Activated naive CD4-positive, alpha-beta T cell treated with anti-CD3 and anti-CD28 coated beads, Interleukin-2, amount 50 U/mL, for 72 hours (primary cell): ENCODE measurements around the gene PTPRD. TPM values are rescaled to one million over a fixed set of nuclear protein-coding genes. Genes with fewer than 3 reads are reported as not detected.
"Not testable (repeated sequence)": the region's sequence is repeated elsewhere in the genome, so short reads cannot be mapped to it uniquely, and the experiment has no call there.

Experiments
- ATAC-seq, 2 donors: fragments of 150-1000 bp; cut with Tn5 transposase; 2 replicates each; pipeline ENCODE4 v1.10.0; 2021; ENCODE audit warnings: mild to moderate bottlenecking in 2 of 2, moderate library complexity in 2 of 2
- DNase-seq, 2 donors: peaks; one replicate each; pipeline ENCODE4 v3.0.0; 2021 to 2022; ENCODE audit warnings: low spot score in 2 of 2
- H3K27ac Mint-ChIP-seq, 2 donors: one replicate each; pipeline ENCODE4 v1.8.0; 2022; ENCODE audit warnings: mild to moderate bottlenecking in 2 of 2, mixed read lengths in 2 of 2
- H3K36me3 Mint-ChIP-seq, 2 donors: one replicate each; pipeline ENCODE4 v1.8.0; 2022; ENCODE audit warnings: mixed read lengths in 2 of 2
- H3K9me3 Mint-ChIP-seq, 2 donors: one replicate each; pipeline ENCODE4 v1.8.0; 2022; ENCODE audit warnings: mixed read lengths in 2 of 2
- total RNA-seq, 2 donors: library from RNA; stranded (reverse); gene quantifications; one replicate each; pipeline ENCODE4 v1.2.3, GENCODE V29; 2022

PTPRD gene
- total RNA-seq, 2 donors from 2014 or later = not detected

DNA sequence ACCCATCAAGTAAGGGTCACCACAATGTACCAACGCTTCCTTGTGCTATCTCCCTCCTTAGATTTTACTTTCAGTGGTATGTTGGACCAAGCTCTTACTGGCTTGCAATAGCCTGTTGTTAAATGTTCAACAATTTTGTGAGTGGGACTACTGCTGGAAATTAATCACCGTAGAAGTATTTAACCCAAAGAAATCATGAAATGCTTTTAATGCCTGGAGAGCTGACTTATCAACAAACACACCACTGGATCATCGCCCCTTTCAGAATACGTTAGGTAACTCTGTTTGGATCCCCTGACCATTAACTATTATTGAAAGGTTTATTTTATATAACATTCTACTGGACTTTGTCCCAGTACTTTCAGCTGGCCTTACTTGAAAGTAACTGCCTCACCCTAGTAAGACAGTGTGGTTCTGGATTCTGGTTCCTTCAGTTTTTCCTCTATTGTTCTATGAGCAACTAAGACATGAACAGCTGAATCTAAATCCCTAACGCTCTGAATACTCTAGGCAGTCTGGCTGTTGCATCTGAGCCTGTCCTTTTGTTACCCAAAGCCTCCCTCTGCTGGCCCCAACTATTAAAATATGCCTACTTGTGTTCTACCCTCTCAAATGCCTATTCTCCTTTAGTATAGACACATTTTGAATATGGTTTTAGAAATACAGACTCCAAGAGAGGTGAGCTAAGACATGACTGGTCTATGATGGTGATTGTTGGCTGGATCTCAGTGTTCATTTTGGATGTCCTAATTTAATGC is 1609.8 kb downstream of the PTPRD start:
- peaks cover 0 to 4% of the 10 kb centered on the region in 2 donors for H3K9me3 Mint-ChIP-seq
- no peak overlapping the region for H3K27ac Mint-ChIP-seq
- no peak for DNase-seq
- no peaks in the 10 kb centered on the region for H3K36me3 Mint-ChIP-seq
- no peak for ATAC-seq

DNA sequence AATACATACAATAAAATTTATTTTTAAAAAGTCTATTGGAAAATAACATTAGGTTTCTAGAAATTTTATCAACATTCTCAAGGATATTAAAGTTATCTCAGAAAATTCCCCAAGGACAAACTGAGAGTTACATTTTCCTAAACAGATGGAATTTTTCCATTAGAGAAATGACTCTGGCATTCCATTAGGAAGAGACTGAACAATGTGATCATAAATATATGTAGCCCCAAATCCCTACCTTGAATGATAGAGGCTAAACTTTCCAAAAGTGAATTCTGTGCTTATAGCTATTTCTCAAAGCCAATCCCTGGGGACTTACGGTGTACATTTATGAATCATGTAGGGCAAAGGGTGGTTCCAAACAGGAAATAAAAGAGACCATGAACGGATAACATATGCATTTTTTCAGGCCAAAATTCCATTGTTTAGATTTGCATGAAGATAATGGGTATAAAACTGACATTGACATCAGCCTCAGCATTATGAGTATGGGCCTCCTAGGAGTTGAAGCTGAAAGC is 1632.2 kb downstream of the PTPRD start:
- DNase-seq = no peak
- no peak for ATAC-seq
- H3K36me3 Mint-ChIP-seq = no peaks in the 10 kb centered on the region
- no peak overlapping the region for H3K27ac Mint-ChIP-seq
- no peaks in the 10 kb centered on the region for H3K9me3 Mint-ChIP-seq

DNA sequence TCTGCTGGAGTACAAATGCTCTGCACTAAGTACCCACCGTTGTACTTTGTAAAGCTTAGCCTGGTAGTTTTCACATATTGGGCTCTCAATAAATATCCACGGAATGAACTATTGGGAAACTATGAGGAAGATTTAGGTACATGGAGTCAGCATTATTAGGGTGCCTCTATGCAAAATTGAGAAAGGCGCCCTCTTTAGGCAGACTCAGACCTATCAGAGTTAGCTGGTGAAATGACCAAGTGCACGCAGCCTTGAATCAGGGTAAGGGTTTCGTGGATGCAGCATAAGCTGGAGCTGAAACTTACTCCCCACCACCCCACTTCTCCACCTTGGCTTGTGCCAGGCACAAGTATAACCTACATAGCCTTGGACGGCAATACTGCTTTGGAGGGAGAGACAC is 1634.5 kb downstream of the PTPRD start:
- ATAC-seq = no peak
- Mint-ChIP-seq H3K9me3 (peaks cover 0 to 2% of the 10 kb centered on the region in 2 donors), H3K27ac (no peak overlapping the region), H3K36me3 (no peaks in the 10 kb centered on the region)
- DNase-seq = no peak

DNA sequence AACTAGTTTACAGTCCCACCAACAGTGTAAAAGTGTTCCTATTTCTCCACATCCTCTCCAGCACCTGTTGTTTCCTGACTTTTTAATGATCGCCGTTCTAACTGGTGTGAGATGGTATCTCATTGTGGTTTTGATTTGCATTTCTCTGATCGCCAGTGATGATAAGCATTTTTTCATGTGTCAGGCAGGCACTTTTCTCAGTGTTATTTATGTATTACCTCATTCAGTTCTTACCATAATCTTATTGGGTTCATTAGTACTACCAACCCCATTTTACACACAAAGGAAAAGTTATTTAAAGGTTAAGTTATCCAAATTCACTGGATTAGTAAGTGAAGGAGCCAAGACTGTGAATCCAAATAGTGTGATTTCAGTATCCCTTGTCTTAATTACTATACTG is 1644.5 kb downstream of the PTPRD start:
- DNase-seq, H3K27ac Mint-ChIP-seq, ATAC-seq, H3K36me3 Mint-ChIP-seq: not testable (repeated sequence)
- peaks cover 10 to 25% of the 10 kb centered on the region in 2 donors for H3K9me3 Mint-ChIP-seq

DNA sequence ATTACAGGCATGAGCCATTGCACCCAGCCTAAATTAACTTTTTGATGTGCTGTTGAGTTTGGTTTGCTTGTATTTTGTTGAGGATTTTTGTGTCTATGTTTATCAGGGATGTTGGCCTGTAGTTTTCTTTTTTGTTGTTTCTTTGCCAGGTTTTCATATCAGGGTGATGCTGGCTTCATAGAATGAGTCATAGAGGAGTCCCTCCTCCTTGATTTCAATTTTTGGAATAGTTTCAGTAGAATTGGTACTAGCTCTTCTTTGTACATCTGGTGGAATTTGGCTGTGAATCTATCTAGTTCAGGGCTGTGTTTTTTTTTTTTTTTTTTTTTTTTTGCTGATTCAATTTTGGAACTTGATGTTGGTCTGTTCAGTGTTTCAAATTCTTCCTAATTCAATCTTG is 1648.9 kb downstream of the PTPRD start:
- Mint-ChIP-seq H3K9me3 (peaks cover 14 to 22% of the 10 kb centered on the region in 2 donors), H3K36me3 (peaks cover 0 to under 1% of the 10 kb centered on the region in 2 donors), H3K27ac (no peak overlapping the region)
- DNase-seq (no peak), ATAC-seq (no peak)

DNA sequence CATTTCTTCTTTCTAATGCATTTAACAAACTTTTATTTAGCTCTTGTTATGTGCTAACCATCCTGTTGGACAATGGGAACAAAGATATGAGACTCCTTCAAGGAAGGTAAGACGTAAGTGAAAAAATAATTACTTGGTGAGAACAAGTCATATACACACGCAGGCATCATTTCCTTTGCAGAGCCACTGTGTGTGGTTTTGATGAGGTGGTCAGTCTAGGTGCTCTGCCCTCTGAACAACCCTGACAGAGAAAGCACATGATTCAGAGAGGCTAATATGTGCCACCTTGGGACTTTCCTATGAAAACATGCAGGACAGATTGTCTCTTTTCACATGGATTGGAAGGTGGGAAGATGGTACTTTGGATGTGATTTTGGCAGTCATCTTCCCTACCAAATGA is 1650.7 kb downstream of the PTPRD start:
- no peak overlapping the region for H3K27ac Mint-ChIP-seq
- ATAC-seq = no peak
- H3K9me3 Mint-ChIP-seq = peaks cover 17 to 26% of the 10 kb centered on the region in 2 donors
- H3K36me3 Mint-ChIP-seq = no peaks in the 10 kb centered on the region
- DNase-seq = no peak

DNA sequence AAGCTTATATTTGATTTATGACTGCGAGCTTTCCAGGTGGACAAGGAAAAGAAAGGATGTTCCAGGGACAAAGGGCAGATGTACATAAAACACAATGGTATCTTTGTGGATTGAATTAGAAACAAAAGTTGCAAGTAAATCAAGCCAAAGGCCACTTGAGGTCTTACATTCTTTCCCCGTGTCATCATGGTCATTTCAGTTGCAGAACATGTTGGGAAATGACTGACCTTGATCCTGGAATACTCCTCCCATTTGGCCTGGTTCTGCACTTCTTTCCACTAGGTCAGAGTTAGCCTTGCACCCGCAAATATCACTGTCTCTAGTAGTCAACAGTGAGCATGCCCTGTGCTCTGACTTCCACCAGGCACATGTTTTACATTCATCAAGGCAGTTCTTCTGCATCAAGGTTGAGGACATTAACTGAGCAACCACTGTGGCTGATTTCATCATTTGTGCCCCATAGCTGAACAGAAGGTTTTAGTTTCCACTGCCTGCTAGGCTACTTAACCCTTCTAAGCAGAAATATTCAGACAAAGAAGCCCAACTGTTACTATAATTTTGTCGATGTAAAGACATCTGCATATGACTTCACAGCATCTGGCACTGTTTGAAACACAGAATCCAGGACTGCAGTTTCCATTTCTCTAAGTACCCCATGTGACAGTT is 1651.5 kb downstream of the PTPRD start:
- Mint-ChIP-seq H3K36me3 (no peaks in the 10 kb centered on the region), H3K9me3 (peaks cover 17 to 22% of the 10 kb centered on the region in 2 donors), H3K27ac (no peak overlapping the region)
- ATAC-seq (no peak), DNase-seq (no peak)

DNA sequence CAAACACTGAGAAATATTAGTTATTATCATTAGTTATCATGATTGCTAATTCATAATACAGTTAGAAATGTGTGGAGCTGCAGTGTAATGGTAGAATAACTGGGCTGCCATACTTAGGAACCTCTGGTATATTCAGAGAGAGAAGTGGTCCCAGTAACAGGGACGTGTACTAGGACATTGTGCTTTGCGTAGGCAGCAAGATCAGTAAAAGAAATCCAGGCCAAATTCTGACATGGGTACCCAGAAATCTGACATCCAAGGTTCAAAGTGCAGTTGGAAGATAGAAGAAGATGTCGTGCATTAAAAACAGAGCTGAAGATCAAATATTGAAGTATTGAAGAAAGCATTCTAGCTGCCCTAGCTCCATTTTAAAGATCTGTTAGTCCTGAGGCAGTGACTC is 1652.5 kb downstream of the PTPRD start:
- Mint-ChIP-seq H3K9me3 (peaks cover 13 to 17% of the 10 kb centered on the region in 2 donors), H3K36me3 (no peaks in the 10 kb centered on the region), H3K27ac (no peak overlapping the region)
- ATAC-seq = no peak
- no peak for DNase-seq

DNA sequence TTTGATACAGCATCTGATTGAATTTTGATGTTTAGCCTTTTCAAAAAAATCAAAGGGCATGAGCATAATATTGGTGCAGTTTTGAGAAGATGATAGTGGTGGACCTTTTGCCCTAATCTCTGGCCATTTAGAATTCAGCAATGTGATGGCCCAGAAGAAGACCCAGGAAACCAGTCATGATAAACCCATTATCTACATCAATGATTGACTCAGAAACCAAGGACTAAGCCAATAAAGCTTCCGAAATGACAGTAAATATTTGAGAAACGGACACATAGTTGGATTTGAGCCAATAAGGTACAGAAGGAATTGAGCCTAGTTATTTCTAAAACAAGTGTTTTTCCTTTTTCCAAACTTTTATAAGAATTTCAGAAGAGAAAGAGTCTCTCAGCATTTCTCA is 1654.4 kb downstream of the PTPRD start:
- Mint-ChIP-seq H3K27ac (no peak overlapping the region), H3K9me3 (peaks cover 13 to 17% of the 10 kb centered on the region in 2 donors), H3K36me3 (no peaks in the 10 kb centered on the region)
- DNase-seq (no peak), ATAC-seq (no peak)

DNA sequence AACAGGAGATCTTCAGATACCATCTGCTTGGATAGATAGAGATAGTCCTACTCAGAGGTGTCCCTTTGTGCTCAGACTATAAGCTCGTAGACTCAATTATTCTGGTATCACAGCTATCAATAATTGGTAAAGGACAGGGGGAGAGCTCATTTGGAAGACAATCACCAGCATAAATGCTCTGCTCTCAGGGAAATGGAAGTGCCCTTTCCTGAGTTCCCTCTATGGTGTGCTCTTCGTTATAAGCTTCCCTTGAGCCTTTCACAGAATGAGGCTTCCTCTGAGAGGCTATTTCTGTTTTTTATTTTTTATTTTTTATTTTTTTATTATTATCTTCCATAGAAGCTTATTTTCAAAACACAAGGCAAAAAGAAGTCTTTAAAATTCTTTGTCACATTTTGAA is 1657.5 kb downstream of the PTPRD start:
- H3K27ac Mint-ChIP-seq = no peak overlapping the region
- H3K9me3 Mint-ChIP-seq = peaks cover 9 to 11% of the 10 kb centered on the region in 2 donors
- H3K36me3 Mint-ChIP-seq = no peaks in the 10 kb centered on the region
- DNase-seq = no peak
- no peak for ATAC-seq

DNA sequence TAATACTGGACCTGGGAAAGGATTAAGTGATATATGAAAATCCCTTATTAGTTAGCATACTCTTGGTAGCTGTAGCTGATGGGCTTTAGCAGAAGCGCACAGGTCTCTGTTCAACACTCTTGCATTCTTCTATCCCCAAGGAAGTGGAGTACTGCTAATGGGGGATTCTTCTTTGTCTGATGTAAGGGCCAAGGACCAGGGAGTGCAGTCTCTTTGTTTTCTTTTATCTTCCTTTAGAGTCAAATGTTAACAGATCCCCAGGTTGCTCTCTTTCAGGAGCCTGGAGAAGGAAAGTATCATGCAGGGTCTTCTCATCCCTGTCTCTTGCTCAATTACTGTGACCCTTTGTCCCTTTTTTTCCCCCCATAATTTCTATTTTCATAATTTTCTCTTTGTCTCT is 1666.3 kb downstream of the PTPRD start:
- Mint-ChIP-seq H3K36me3 (no peaks in the 10 kb centered on the region), H3K27ac (no peak overlapping the region), H3K9me3 (peaks cover 6 to 7% of the 10 kb centered on the region in 2 donors)
- DNase-seq = no peak
- no peak for ATAC-seq

DNA sequence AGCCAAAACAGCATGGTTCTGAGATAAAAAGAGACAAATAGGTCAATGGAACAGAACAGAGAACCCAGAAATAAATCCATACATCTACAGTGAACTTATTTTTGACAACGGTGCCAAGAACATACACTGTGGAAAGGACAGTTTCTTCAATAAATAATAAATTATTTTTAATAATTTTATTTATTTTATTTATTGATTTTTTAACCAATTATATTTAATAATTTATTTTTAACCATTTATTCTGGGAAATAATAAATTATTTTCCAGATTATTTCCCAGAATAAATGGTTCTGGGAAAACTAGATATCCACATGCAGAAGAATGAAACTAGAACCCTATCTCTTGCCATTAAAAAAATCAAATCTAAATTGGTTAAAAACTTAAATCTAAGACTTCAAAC is 1669.4 kb downstream of the PTPRD start:
- DNase-seq (no peak), ATAC-seq (no peak)
- Mint-ChIP-seq H3K36me3 (no peaks in the 10 kb centered on the region), H3K27ac (no peak overlapping the region), H3K9me3 (peaks cover 11% of the 10 kb centered on the region in 2 donors)

DNA sequence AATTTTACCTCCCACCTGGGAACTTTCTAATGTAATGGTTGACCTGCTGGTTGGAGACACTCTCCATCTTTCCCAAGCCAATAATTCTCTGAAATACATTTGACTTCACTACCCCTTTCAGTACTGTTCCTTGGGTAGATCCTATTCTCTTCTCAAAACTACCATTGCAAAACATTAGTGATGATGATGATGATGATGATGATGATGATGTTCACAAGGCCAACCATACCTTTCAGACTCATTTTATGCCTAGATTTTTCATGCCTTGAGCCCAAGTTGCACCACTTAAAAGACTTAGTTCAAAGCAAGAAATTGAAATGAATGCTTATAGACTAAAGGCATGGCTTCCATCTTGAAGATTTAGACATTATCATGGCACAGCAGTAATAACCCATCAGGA is 1672.2 kb downstream of the PTPRD start:
- no peak overlapping the region for H3K27ac Mint-ChIP-seq
- no peaks in the 10 kb centered on the region for H3K36me3 Mint-ChIP-seq
- ATAC-seq (no peak), DNase-seq (no peak)
- peaks cover 9 to 13% of the 10 kb centered on the region in 2 donors for H3K9me3 Mint-ChIP-seq

DNA sequence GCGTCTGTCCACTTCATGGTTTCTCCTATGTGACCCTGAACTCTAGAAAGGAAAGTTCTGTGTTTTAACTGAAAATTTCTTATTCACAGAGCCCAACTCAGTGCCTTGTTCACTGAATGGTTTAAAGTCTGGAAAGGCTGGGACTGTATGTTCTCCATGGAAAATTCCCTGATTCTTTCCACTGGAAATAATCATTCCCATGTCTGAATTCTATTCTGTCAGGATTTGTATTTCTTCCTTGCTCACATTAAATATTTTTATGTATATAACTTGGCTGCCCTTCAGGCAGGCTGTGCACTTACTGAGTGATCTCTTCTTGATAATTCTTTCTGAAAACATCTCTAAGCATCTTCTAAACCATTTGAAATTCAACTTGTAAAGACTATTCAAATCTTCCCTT is 1686.3 kb downstream of the PTPRD start:
- H3K36me3 Mint-ChIP-seq = peaks cover 0 to 6% of the 10 kb centered on the region in 2 donors
- ATAC-seq (no peak), DNase-seq (no peak)
- H3K27ac Mint-ChIP-seq = no peak overlapping the region
- peaks cover 7 to 10% of the 10 kb centered on the region in 2 donors for H3K9me3 Mint-ChIP-seq

DNA sequence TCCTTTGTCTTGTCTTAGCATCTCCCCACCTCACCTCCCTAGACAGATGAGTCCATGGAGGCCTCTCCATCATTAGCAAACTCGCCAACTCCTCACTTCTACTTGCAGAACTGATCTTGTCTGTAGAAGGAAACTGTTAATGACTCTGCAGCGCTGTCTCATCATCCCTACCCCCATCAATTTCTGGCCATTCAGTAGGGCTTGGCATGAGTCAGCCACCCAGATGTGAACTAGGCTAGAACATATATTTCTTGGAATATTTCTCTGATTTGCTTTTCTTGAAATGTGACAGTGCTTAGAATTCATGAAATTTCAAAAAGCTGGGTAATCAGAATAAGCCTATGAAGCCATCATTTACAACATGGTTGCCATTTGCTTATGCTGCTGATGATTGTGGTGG is 1688.2 kb downstream of the PTPRD start:
- no peak for DNase-seq
- Mint-ChIP-seq H3K36me3 (no peaks in the 10 kb centered on the region), H3K9me3 (peaks cover 4 to 7% of the 10 kb centered on the region in 2 donors), H3K27ac (no peak overlapping the region)
- ATAC-seq = no peak

DNA sequence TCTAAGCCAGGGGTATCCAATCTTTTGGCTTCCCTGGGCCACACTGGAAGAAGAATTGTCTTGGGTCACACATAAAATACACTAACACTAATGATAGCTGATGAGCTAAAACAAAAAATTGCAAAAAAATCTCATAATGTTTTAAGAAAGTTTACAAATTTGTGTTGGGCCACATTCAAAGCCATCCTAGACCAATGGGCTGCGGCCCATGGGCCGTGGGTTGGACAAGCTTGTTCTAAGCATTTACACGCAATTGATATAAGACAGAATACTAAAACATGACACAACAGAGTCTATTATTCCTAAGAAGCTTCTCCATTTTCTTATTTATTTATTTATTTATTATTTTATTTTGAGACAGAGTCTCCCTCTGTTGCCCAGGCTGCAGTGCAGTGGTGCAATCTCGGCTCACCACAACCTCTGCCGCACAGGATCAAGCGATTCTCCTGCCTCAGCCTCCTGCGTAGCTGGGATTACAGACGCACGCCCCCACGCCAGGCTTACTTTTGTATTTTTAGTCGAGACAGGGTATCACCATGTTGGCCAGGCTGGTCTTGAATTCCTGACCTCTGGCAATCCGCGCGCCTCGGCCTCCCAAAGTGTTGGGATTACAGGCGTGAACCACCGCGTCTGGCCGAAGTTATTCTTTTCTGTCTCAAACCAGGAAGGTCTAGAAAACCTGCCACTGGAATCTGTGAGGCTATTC is 1692.2 kb downstream of the PTPRD start:
- not testable (repeated sequence) for H3K9me3 Mint-ChIP-seq, ATAC-seq, DNase-seq, H3K27ac Mint-ChIP-seq, H3K36me3 Mint-ChIP-seq
